ENCODE results near the gene FOXF1. TPM values are rescaled to one million over a fixed set of nuclear protein-coding genes. Genes with fewer than 3 reads are reported as not detected.

FOXF1 gene
- polyA plus RNA-seq, 3 donors: not detected

DNA sequence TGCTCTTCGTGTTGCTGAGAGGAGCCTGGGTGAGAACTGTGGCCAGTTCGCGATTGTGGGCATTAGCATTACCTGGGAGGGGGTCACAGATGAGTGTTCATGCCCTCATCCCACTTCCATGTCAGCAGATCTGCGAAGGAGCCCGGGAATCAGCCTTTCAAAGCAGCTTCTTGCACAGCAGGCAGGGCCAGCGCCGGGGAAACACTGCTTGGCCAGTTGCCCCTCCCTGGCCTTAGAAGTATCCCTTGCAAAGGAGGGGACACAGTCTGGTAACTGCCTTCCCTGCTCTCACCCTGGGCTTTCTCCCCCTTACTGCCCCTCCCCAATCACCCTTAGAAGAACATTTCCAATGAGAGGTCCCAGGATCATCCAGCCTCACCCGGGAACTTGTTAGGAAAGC, 42.8 kb upstream of the FOXF1 start:
- no peaks in the 10 kb centered on the region for H4K20me1 ChIP-seq (ENCODE audit: insufficient read depth, low read length)
- H3K27ac ChIP-seq (ENCODE audit: low read depth in 1 of 2, low read length in 2 of 2): no peak overlapping the region
- intact Hi-C loops (cut with micrococcal nuclease): no loop called here
- H3K27me3 ChIP-seq (ENCODE audit: control insufficient read depth in 2 of 2, insufficient read depth in 2 of 2, low read length in 2 of 2): no peaks in the 10 kb centered on the region
- DNase-seq: no peak
- H3K79me2 ChIP-seq (ENCODE audit: insufficient read depth, low read length): no peaks in the 10 kb centered on the region
- H3K9ac ChIP-seq (ENCODE audit: insufficient read depth, low read length, poor library complexity, severe bottlenecking): no peak overlapping the region
- peaks cover 7 to 16% (median 12%) of the 10 kb centered on the region in 7 donors for H3K9me3 Mint-ChIP-seq
- no peak overlapping the region for H3K4me3 Mint-ChIP-seq
- H2AFZ ChIP-seq (ENCODE audit: insufficient read depth, low read depth, low read length, poor library complexity, severe bottlenecking): no peak overlapping the region
- H3K9me3 ChIP-seq (replicated peaks in 1 of 2; ENCODE audit: control insufficient read depth in 1 of 2, insufficient read depth in 1 of 2, low read length in 2 of 2): peaks cover 8 to 14% of the 10 kb centered on the region in 2 donors
- peaks cover 4 to 13% (median 10%) of the 10 kb centered on the region in 3 donors for H3K27me3 Mint-ChIP-seq (ENCODE audit: low read depth in 3 of 3)
- no peak overlapping the region for H3K27ac Mint-ChIP-seq
- H3K4me2 ChIP-seq (replicated peaks; ENCODE audit: extremely low read depth, low read length, poor library complexity, severe bottlenecking): no peak overlapping the region
- TF ChIP-seq, protein P1, sequence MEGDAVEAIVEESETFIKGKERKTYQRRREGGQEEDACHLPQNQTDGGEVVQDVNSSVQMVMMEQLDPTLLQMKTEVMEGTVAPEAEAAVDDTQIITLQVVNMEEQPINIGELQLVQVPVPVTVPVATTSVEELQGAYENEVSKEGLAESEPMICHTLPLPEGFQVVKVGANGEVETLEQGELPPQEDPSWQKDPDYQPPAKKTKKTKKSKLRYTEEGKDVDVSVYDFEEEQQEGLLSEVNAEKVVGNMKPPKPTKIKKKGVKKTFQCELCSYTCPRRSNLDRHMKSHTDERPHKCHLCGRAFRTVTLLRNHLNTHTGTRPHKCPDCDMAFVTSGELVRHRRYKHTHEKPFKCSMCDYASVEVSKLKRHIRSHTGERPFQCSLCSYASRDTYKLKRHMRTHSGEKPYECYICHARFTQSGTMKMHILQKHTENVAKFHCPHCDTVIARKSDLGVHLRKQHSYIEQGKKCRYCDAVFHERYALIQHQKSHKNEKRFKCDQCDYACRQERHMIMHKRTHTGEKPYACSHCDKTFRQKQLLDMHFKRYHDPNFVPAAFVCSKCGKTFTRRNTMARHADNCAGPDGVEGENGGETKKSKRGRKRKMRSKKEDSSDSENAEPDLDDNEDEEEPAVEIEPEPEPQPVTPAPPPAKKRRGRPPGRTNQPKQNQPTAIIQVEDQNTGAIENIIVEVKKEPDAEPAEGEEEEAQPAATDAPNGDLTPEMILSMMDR (IDR thresholded peaks at IDR 0.05): no peak
- no peaks in the 10 kb centered on the region for H3K36me3 ChIP-seq (replicated peaks in 1 of 2; ENCODE audit: control insufficient read depth in 1 of 2, insufficient read depth in 2 of 2, low read length in 2 of 2)
- no peaks in the 10 kb centered on the region for H3K4me1 ChIP-seq (ENCODE audit: control insufficient read depth in 1 of 2, insufficient read depth in 2 of 2, low read length in 2 of 2)
- H3K36me3 Mint-ChIP-seq: no peaks in the 10 kb centered on the region
- H3K4me1 Mint-ChIP-seq: no peaks in the 10 kb centered on the region
- WGBS (ENCODE audit: insufficient coverage): 92% methylated on average over 6 of the region's 8 CpGs
- no peak overlapping the region for H3K4me3 ChIP-seq (replicated peaks in 1 of 3; ENCODE audit: low read depth in 2 of 3, low read length in 3 of 3)

DNA sequence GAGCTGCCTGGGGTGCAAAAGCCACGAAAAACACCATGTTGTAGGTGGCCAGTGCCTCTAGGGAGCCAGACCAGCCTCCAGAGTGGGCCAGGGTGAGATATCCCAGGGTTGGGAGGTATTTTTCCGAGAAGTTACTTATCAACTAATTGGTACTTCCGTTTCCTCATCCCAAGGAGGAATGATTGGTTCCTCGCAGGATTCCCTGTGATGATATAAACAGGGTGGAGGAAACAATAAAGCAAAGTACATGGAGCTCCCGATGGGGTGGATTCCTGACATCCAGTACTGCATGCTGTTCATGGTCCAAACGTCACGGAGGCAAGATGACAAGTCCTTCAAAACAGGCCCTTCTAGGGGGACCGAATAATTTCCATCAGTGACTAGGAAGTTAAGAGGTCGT, 39.4 kb upstream of the FOXF1 start:
- Histone ChIP-seq H2AFZ (ENCODE audit: insufficient read depth, low read depth, low read length, poor library complexity, severe bottlenecking) (no peak overlapping the region), H3K27ac (ENCODE audit: low read depth in 1 of 2, low read length in 2 of 2) (no peak overlapping the region), H3K9me3 (replicated peaks in 1 of 2; ENCODE audit: control insufficient read depth in 1 of 2, insufficient read depth in 1 of 2, low read length in 2 of 2) (peaks cover 0 to 3% of the 10 kb centered on the region in 2 donors), H3K9ac (ENCODE audit: insufficient read depth, low read length, poor library complexity, severe bottlenecking) (no peak overlapping the region), H3K4me2 (replicated peaks; ENCODE audit: extremely low read depth, low read length, poor library complexity, severe bottlenecking) (no peak overlapping the region), H3K4me1 (ENCODE audit: control insufficient read depth in 1 of 2, insufficient read depth in 2 of 2, low read length in 2 of 2) (no peaks in the 10 kb centered on the region), H3K36me3 (replicated peaks in 1 of 2; ENCODE audit: control insufficient read depth in 1 of 2, insufficient read depth in 2 of 2, low read length in 2 of 2) (no peaks in the 10 kb centered on the region), H3K79me2 (ENCODE audit: insufficient read depth, low read length) (no peaks in the 10 kb centered on the region), H3K27me3 (ENCODE audit: control insufficient read depth in 2 of 2, insufficient read depth in 2 of 2, low read length in 2 of 2) (peaks cover 0 to 4% of the 10 kb centered on the region in 2 donors), H3K4me3 (replicated peaks in 1 of 3; ENCODE audit: low read depth in 2 of 3, low read length in 3 of 3) (no peak overlapping the region), H4K20me1 (ENCODE audit: insufficient read depth, low read length) (no peaks in the 10 kb centered on the region)
- no peaks in the 10 kb centered on the region for H3K36me3 Mint-ChIP-seq
- H3K27ac Mint-ChIP-seq: no peak overlapping the region
- WGBS (ENCODE audit: insufficient coverage): 50% methylated on average over 1 of the region's 9 CpGs
- TF ChIP-seq, protein P1 (IDR thresholded peaks at IDR 0.05): no peak
- intact Hi-C loops (cut with micrococcal nuclease): no loop called here
- peaks cover 7 to 16% (median 15%) of the 10 kb centered on the region in 3 donors for H3K27me3 Mint-ChIP-seq (ENCODE audit: low read depth in 3 of 3)
- H3K9me3 Mint-ChIP-seq: peaks cover 0 to 9% (median 3%) of the 10 kb centered on the region in 7 donors
- H3K4me1 Mint-ChIP-seq: no peaks in the 10 kb centered on the region
- no peak overlapping the region for H3K4me3 Mint-ChIP-seq
- DNase-seq: no peak
